Parathyroid adenoma (tissue), 2 donors: ENCODE data around the gene PRKCA.

ENCODE experiments used
- H2AFZ ChIP-seq: fragments of 300-600 bp; sonication (generic); one replicate; pipeline ENCODE4 v1.7.0; 2017; ENCODE audit warnings: antibody characterized with exemption, mild to moderate bottlenecking
- H3K27ac ChIP-seq: fragments of 300-600 bp; sonication (generic); one replicate; pipeline ENCODE4 v1.7.0; 2017
- H3K27me3 ChIP-seq: fragments of 300-600 bp; sonication (generic); one replicate; pipeline ENCODE4 v1.7.0; 2017; ENCODE audit warnings: low read length; ENCODE audit not compliant: control insufficient read depth, insufficient read depth
- H3K36me3 ChIP-seq: fragments of 300-600 bp; sonication (generic); one replicate; pipeline ENCODE4 v1.7.0; 2017; ENCODE audit warnings: low read length; ENCODE audit not compliant: control insufficient read depth, insufficient read depth
- H3K4me1 ChIP-seq: fragments of 300-600 bp; sonication (generic); one replicate; pipeline ENCODE4 v1.7.0; 2017; ENCODE audit warnings: control low read depth
- H3K4me2 ChIP-seq: fragments of 300-600 bp; sonication (generic); one replicate; pipeline ENCODE4 v1.7.0; 2017; ENCODE audit warnings: low read length
- H3K4me3 ChIP-seq: fragments of 300-600 bp; sonication (generic); one replicate; pipeline ENCODE4 v1.7.0; 2017; ENCODE audit warnings: low read depth, low read length
- H3K79me2 ChIP-seq: fragments of 300-600 bp; sonication (generic); one replicate; pipeline ENCODE4 v1.7.0; 2017; ENCODE audit warnings: control low read depth
- H3K9ac ChIP-seq: fragments of 300-600 bp; sonication (generic); one replicate; pipeline ENCODE4 v1.7.0; 2017; ENCODE audit warnings: mild to moderate bottlenecking
- H3K9me3 ChIP-seq: fragments of 300-600 bp; sonication (generic); one replicate; pipeline ENCODE4 v1.7.0; 2017; ENCODE audit warnings: low read length; ENCODE audit not compliant: control insufficient read depth
- CTCF ChIP-seq: fragments of 300-600 bp; sonication (generic); IDR thresholded peaks from one replicate; pipeline ENCODE4 v1.7.0; 2017; ENCODE audit warnings: antibody characterized with exemption, mild to moderate bottlenecking
- donor health status: primary hyperparathyroidism.

PRKCA gene

GRCh38 chr17:66831383-66832210, 529.2 kb downstream of the PRKCA start:
- Histone ChIP-seq H3K36me3 (no peaks in the 10 kb centered on the region), H3K9ac (no peak overlapping the region), H3K4me2 (no peak overlapping the region), H3K27ac (no peak overlapping the region), H3K79me2 (no peaks in the 10 kb centered on the region), H3K9me3 (no peaks in the 10 kb centered on the region), H3K27me3 (no peaks in the 10 kb centered on the region), H3K4me1 (peaks cover 19% of the 10 kb centered on the region), H2AFZ (no peak overlapping the region), H3K4me3 (no peak overlapping the region)
- TF ChIP-seq CTCF: no peak

- Histone ChIP-seq H2AFZ (no peak overlapping the region), H3K9me3 (no peaks in the 10 kb centered on the region), H3K9ac (no peak overlapping the region), H3K27ac (no peak overlapping the region), H3K36me3 (no peaks in the 10 kb centered on the region), H3K79me2 (no peaks in the 10 kb centered on the region), H3K4me3 (no peak overlapping the region), H3K27me3 (no peaks in the 10 kb centered on the region), H3K4me1 (peaks cover 19% of the 10 kb centered on the region), H3K4me2 (no peak overlapping the region)
- no peak for TF ChIP-seq CTCF
These were observed 530.8 kb downstream of the PRKCA start for GRCh38 chr17:66833201-66833600.

GRCh38 chr17:66834426-66834918, 532.1 kb downstream of the PRKCA start:
- Histone ChIP-seq H3K4me1 (peaks cover 12% of the 10 kb centered on the region), H2AFZ (peak overlapping the region; percentile 53), H3K4me3 (no peak overlapping the region), H3K79me2 (no peaks in the 10 kb centered on the region), H3K27me3 (no peaks in the 10 kb centered on the region), H3K27ac (no peak overlapping the region), H3K9ac (no peak overlapping the region), H3K9me3 (no peaks in the 10 kb centered on the region), H3K4me2 (no peak overlapping the region), H3K36me3 (no peaks in the 10 kb centered on the region)
- TF ChIP-seq CTCF: no peak

- peak within 1 kb of the TSS; percentile 5 for H3K27ac ChIP-seq
- no peaks in the 10 kb centered on the region for H3K36me3 ChIP-seq
- no peaks in the 10 kb centered on the region for H3K79me2 ChIP-seq
- peak within 1 kb of the TSS; percentile 76 for H2AFZ ChIP-seq
- no peak within 1 kb of the TSS for H3K4me3 ChIP-seq
- no peaks in the 10 kb centered on the region for H3K27me3 ChIP-seq
- no peak within 1 kb of the TSS for H3K4me2 ChIP-seq
- H3K9me3 ChIP-seq: no peaks in the 10 kb centered on the region
- no peak for TF ChIP-seq CTCF
- H3K9ac ChIP-seq: no peak within 1 kb of the TSS
- H3K4me1 ChIP-seq: peaks cover 7% of the 10 kb centered on the region
These were observed 532.6 kb downstream of the PRKCA start, which contains the start of gene CACNG5 for GRCh38 chr17:66834919-66835454. Gene CACNG5, plus strand, starts transcription at chr17:66835117. Its CDS starts 42,216 bp downstream, at chr17:66877333.
